GM13976 (cell line): ENCODE data around the gene KCNN4.
"Not testable (repeated sequence)": the region's sequence is repeated elsewhere in the genome, so short reads cannot be mapped to it uniquely, and the experiment has no call there.

ENCODE experiments used
- DNase-seq: peaks from one replicate; pipeline ENCODE4 v3.0.0; 2012; ENCODE audit warnings: low spot score
- CTCF ChIP-seq: IDR thresholded peaks from 2 replicates; pipeline ENCODE4 v1.5.1; 2012; ENCODE audit warnings: borderline replicate concordance, mild to moderate bottlenecking; ENCODE audit not compliant: insufficient read depth; ENCODE audit errors: extremely low read depth, missing control alignments, control extremely low read depth
- in situ Hi-C: fragments of 300-500 bp; cut with MboI; formaldehyde crosslinking; loops from one replicate; pipeline ENCODE4 v1.12.0; 2022; ENCODE audit warnings: low sequenced_read_pairs, mixed read lengths, inconsistent platforms; ENCODE audit not compliant: unreplicated experiment

Gene KCNN4

DNA sequence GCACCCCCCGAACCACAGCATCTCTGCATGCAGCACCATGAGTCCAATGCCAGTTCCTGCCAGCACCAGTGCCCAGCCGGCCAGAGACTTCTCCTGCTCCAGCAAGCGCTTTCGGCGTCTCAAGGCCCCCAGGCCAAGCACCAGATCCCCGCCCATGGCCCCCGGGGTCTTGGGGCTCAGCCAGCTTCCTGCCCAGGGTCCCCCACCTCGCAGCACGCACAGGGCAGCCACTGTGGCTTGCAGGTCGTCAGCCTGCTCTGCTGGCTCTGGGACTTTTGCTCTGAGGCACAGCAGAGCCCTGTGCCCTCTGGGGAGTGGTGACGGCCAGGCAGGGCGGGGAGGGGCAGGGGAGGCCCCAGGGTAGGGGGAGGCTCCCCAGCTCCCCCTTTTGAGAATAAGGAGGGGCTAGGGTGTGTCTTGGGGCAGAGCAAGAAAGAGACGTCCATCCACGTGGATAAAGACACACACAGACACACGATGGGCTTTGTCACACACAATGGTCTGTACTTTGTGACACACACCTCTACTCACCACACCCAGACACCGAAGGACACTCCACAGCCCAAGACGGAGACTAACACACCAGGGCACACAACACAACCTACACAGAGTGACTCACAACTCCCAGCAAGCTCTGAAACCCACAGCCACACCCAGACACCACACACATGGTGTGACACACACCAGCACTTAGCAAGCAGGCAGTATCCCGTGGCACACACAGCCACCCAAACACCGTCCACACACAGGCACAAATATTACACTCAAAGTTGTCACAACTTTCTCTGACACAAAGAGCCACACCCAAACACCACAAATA, at the start of gene KCNN4:
KCNN4 (minus strand) TSS at position 268 of the 820 bp plus-strand sequence; CDS start at position 156, 112 bp downstream.
- DNase-seq: peak; percentile 87
- in situ Hi-C loops: loop anchor here (5.0 kb wide), 1 partner anchor 34 kb away; no protein-coding TSS in a partner anchor
- no peak for TF ChIP-seq CTCF

GRCh38 chr19:43826787-43827754, 46.3 kb upstream of the KCNN4 start, which contains the start of gene ZNF283:
TSS of gene ZNF283 (plus strand) at chr19:43827321. CDS start at chr19:43833505, 6,184 bp downstream.
- DNase-seq: peak; percentile 89
- TF ChIP-seq CTCF: no peak
- in situ Hi-C loops: no loop called here

- DNase-seq, in situ Hi-C loops: not testable (repeated sequence)
Measured at GRCh38 chr19:43824572-43824971, 43.8 kb upstream of the KCNN4 start.

DNA sequence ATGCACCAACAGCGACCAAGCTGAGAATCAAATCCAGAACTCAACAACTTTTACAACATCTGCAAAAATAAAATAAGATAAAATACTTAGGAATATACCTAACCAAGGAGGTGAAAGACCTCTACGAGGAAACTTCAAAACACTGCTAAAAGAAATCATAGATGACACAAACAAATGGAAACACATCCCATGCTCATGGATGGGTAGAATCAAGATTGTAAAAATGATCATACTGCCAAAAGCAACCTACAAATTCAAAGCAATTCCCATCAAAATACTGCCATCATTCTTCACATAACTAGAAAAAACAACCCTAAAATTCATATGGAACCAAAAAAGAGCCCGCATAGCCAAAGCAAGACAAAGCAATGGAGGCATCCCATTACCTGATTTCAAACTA, 43.1 kb upstream of the KCNN4 start:
- in situ Hi-C loops, DNase-seq: not testable (repeated sequence)

DNA sequence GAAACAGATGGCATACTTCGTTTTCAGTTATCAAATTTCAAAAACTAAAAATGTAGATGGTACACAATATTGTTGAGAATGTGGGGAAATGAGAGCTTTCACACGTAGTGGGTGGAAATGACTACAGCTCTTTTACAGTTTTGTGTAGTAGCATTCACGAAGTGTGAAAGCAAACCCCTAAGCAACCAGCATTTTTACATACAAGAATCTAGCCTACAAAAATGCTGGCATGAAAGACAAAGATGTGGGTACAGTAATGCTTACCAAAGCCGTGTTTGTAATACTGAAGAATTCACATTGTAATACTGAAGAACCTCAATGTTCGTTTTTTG, 40.1 kb upstream of the KCNN4 start:
- no peak for DNase-seq
- in situ Hi-C loops: no loop called here
- TF ChIP-seq CTCF: no peak

DNA sequence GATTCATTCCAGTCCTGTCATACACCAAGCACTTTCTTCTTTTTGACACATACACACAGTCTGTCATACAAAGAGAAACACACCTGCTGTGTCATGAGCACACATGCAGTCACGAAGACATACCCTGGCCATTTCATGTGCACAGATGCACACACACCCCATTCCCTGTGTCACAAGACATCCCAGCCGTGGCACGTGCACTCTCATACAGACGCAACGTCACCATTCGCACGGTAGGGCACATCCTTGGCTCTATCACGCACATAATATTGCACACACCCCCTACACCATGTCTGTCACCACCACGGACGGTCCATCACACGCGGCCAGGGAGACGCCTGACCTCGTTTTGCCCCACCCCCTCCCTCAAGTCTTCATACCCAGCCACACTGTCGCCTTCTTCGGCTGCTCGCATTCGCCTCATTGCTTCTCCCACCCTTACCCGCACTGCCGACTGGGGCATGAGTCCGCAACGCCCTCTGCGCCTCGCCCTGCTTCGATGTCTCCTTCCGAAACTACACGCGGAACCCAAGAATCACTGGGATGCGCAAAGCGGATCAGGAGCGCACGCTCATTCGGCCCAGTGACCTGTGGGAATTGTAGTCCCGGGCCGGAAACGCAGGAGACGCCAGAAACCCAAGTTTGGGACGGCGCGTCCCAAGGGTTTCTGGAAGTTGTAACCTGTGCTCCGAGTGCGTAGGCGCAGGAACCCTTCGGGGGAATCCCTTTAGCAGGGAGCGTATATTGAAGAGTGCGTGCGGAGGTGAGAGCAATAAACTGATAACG, 39.5 kb upstream of the KCNN4 start:
- in situ Hi-C loops: no loop called here
- peak; percentile 49 for DNase-seq
- TF ChIP-seq CTCF: no peak

DNA sequence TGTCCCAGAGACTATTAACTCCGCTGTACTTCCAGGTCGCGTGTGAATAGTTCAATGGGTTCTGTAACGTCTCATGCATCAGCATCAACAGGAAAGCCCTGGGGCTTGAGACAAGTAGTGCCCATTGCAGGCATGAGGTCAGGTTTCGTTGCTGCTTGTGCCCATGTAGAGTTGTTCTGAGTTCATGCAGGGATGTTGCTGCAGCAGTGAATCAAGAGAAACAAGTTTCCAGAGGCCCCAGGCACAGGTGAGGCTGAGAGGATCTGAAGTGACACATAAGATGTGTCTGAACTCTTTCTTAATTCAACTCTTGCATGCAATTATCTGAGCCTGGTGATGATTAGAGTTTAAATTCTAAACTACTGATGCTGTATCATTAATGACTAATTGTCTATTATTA, 37.7 kb upstream of the KCNN4 start:
- DNase-seq: no peak
- in situ Hi-C loops: no loop called here
- TF ChIP-seq CTCF: no peak

- in situ Hi-C loops, DNase-seq: not testable (repeated sequence)
Measured at GRCh38 chr19:43817454-43817853, 36.7 kb upstream of the KCNN4 start.
